T-cell (primary cell): ENCODE data around the gene PIGL. TPM values are rescaled to one million over a fixed set of nuclear protein-coding genes. Genes with fewer than 3 reads are reported as not detected.

Source experiments
- ATAC-seq, 4 experiments: fragments of 200-7000 bp in 3 of 4; fragments of 150-1000 bp in 1 of 4; cut with Tn5 transposase; replicated peaks in 1 of 4; 1 replicate in 3 of 4; 2 replicates in 1 of 4; pipeline ENCODE4 v1.10.0; 2021; ENCODE audit warnings: moderate library complexity in 3 of 4, mild to moderate bottlenecking in 2 of 4, moderate number of reproducible peaks in 1 of 4
- CTCF ChIA-PET, 2 donors: fragments of 300-600 bp; sonication (Branson Sonifier 250); formaldehyde crosslinking; loops; one replicate each; lab custom pipeline; 2022; ENCODE audit warnings: antibody characterized with exemption in 2 of 2; lab: Charles Lee
- POLR2A ChIA-PET, 2 donors: fragments of 300-600 bp; sonication (Branson Sonifier 250); formaldehyde crosslinking; loops; one replicate each; lab custom pipeline; 2022; ENCODE audit warnings: antibody characterized with exemption in 2 of 2; lab: Charles Lee
- DNase-seq, 35 experiments: peaks; one replicate each; pipeline versions ENCODE4 v3.0.0 to v3.0.0-alpha.2; 2013 to 2023
- H3K27ac ChIP-seq: one replicate; pipeline ENCODE4 v1.5.1; 2013; ENCODE audit warnings: low read length
- H3K27me3 ChIP-seq, 2 experiments: replicated peaks in 1 of 2; 1 replicate in 1 of 2; 2 replicates in 1 of 2; pipeline versions ENCODE4 v1.6.1 to v1.7.0; 2013; ENCODE audit warnings: low read length in 1 of 2, mixed read lengths in 1 of 2; ENCODE audit not compliant: control insufficient read depth in 2 of 2, insufficient read depth in 2 of 2; ENCODE audit errors: extremely low read depth in 1 of 2
- H3K36me3 ChIP-seq, 2 donors: 1 replicate in 1 of 2; 2 replicates in 1 of 2; pipeline versions ENCODE4 v1.6.1 to v1.7.0; 2013; ENCODE audit warnings: low read length in 1 of 2; ENCODE audit not compliant: control insufficient read depth in 2 of 2, insufficient read depth in 1 of 2; ENCODE audit errors: extremely low read depth in 1 of 2
- H3K4me1 ChIP-seq, 2 experiments: 1 replicate in 1 of 2; 2 replicates in 1 of 2; pipeline versions ENCODE4 v1.6.1 to v1.7.0; 2013; ENCODE audit warnings: low read length in 2 of 2, mixed read lengths in 1 of 2; ENCODE audit not compliant: insufficient read depth in 2 of 2, control insufficient read depth in 1 of 2; ENCODE audit errors: extremely low read depth in 1 of 2
- H3K4me3 ChIP-seq, 2 donors: 1 replicate in 1 of 2; 2 replicates in 1 of 2; pipeline versions ENCODE4 v1.5.1 to v1.7.0; 2013; ENCODE audit warnings: mild to moderate bottlenecking in 2 of 2, low read length in 1 of 2, moderate library complexity in 1 of 2; ENCODE audit not compliant: control insufficient read depth in 1 of 2; ENCODE audit errors: extremely low read depth in 1 of 2
- H3K9me3 ChIP-seq: 2 replicates; pipeline ENCODE4 v1.7.0; 2013
- H3K27ac Mint-ChIP-seq, 2 donors: one replicate each; pipeline ENCODE4 v1.8.0; 2020 to 2021; ENCODE audit warnings: mild to moderate bottlenecking in 2 of 2, mixed read lengths in 2 of 2
- H3K27me3 Mint-ChIP-seq, 2 donors: one replicate each; pipeline ENCODE4 v1.8.0; 2021 to 2022; ENCODE audit warnings: mixed read lengths in 2 of 2
- H3K36me3 Mint-ChIP-seq: one replicate; pipeline ENCODE4 v1.8.0; 2021; ENCODE audit warnings: mixed read lengths
- H3K4me1 Mint-ChIP-seq, 3 donors: one replicate each; pipeline ENCODE4 v1.8.0; 2020 to 2022; ENCODE audit warnings: mixed read lengths in 3 of 3, mild to moderate bottlenecking in 1 of 3
- H3K4me3 Mint-ChIP-seq, 3 donors: one replicate each; pipeline ENCODE4 v1.8.0; 2020 to 2022; ENCODE audit warnings: mild to moderate bottlenecking in 3 of 3, mixed read lengths in 3 of 3, moderate library complexity in 3 of 3
- H3K9me3 Mint-ChIP-seq, 3 donors: one replicate each; pipeline ENCODE4 v1.8.0; 2020 to 2022; ENCODE audit warnings: mixed read lengths in 3 of 3
- WGBS: methylation state at CpG from one replicate; pipeline ENCODE4 v1.1.5; 2013; ENCODE audit warnings: missing lambda C conversion rate; ENCODE audit not compliant: insufficient coverage; 5-methylcytosine and 5-hydroxymethylcytosine counted together
- total RNA-seq, 35 experiments: library from RNA in 6 of 35; stranded (reverse) in 6 of 35; fragments of 120-200 nt in 1 of 35; gene quantifications; one replicate each; pipeline versions ENCODE4 v1.2.1 to v1.2.4 and lab custom pipeline; 2013 to 2026

PIGL gene
- total RNA-seq, 5 donors from 2014 or later (not counting 1 experiment from before 2014, with no cell fraction given): 53.9 to 90.2 (median 82.7) TPM

- Mint-ChIP-seq H3K4me1 (peaks cover 22 to 39% (median 23%) of the 10 kb centered on the region in 3 donors), H3K4me3 (no peak overlapping the region), H3K27me3 (no peaks in the 10 kb centered on the region)
Observed at GRCh38 chr17:16272111-16272840, 55.3 kb downstream of the PIGL start.

DNA sequence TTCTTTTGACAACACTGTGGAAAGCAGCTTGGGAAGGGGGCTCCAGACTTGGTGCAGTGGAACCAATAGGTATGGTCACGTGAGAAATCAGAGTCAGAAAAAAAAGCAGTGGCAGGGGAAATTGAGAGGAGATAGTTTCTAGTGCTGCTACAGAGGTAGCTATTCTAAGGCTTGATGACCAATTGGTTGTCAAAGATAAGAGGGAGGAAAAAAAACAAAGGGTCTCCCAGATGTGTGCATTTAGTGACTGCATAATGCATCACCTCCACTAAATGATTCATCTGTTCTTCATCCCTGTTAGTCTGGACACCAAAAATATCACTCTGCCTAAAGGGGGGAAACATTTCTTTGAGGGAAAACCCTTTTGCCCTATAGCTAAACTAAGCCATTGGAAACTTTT is 56.5 kb downstream of the PIGL start:
- CTCF ChIA-PET: interaction anchor here (0.6 kb wide), 2 partner anchors 10 to 18 kb away, joined by 3 read pairs; no protein-coding TSS in a partner anchor
- POLR2A ChIA-PET: no interaction called here
- H3K27ac Mint-ChIP-seq: no peak overlapping the region

More at GRCh38 chr17:16272111-16272840, 55.3 kb downstream of the PIGL start:
- Histone ChIP-seq H3K9me3 (no peaks in the 10 kb centered on the region), H3K27me3 (no peaks in the 10 kb centered on the region), H3K36me3 (peaks cover 0 to 2% of the 10 kb centered on the region in 2 donors), H3K27ac (no peak overlapping the region), H3K4me1 (peaks cover 10 to 22% of the 10 kb centered on the region in 2 experiments), H3K4me3 (no peak overlapping the region)
- ATAC-seq (no peak), DNase-seq (no peak)
- ChIA-PET CTCF (interaction anchor here in 1 of 2 donors (0.7 kb wide), 1 partner anchor 24 kb away, joined by 3 read pairs; no protein-coding TSS in a partner anchor), POLR2A (no interaction called here)
- peaks cover 19% of the 10 kb centered on the region for H3K36me3 Mint-ChIP-seq
- no peak overlapping the region for H3K27ac Mint-ChIP-seq
- 100% methylated on average over 2 of the region's 3 CpGs for WGBS
- H3K9me3 Mint-ChIP-seq: peaks cover 0 to 6% (median 3%) of the 10 kb centered on the region in 3 donors

DNA sequence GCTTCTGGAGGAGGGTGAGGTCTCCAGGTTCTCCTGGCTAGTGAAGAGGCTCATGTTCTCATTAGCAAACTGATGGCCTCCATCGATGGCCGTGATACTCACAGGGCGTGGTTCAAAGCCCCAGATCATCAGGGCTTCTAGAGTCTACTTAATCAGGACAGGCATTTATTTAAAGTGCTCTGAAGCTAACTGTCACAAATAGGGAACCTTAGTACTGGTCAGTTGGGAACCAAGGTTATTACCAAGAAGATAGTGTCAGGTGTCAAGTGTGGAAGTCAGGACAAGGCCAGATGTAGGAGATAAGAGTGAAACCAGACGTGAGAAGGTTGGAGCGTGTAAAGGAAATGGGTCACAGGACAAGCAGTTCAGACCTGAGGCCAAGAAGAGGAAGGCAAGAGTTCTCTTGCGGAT is 56.9 kb downstream of the PIGL start:
- peaks cover 3 to 6% of the 10 kb centered on the region in 2 experiments for H3K4me1 ChIP-seq
- peaks cover 0 to 6% (median 3%) of the 10 kb centered on the region in 3 donors for H3K9me3 Mint-ChIP-seq
- no peaks in the 10 kb centered on the region for H3K27me3 ChIP-seq
- H3K27ac Mint-ChIP-seq: no peak overlapping the region
- H3K9me3 ChIP-seq: peaks cover 5% of the 10 kb centered on the region
- no peak overlapping the region for H3K27ac ChIP-seq
- H3K36me3 Mint-ChIP-seq: peaks cover 25% of the 10 kb centered on the region
- H3K27me3 Mint-ChIP-seq: no peaks in the 10 kb centered on the region
- no peak for ATAC-seq
- H3K4me1 Mint-ChIP-seq: peaks cover 7 to 22% (median 7%) of the 10 kb centered on the region in 3 donors
- H3K4me3 Mint-ChIP-seq: no peak overlapping the region
- 91% methylated on average over 5 of the region's 6 CpGs for WGBS
- POLR2A ChIA-PET: no interaction called here
- no peak overlapping the region for H3K4me3 ChIP-seq
- H3K36me3 ChIP-seq: peaks cover 0 to 2% of the 10 kb centered on the region in 2 donors
- CTCF ChIA-PET: interaction anchor here in 1 of 2 donors (0.6 kb wide), 1 partner anchor 18 kb away, joined by 3 read pairs; no protein-coding TSS in a partner anchor
- DNase-seq: no peak

More for the DNA sequence above, 56.5 kb downstream of the PIGL start:
- DNase-seq (no peak), ATAC-seq (no peak)
- Mint-ChIP-seq H3K4me3 (no peak overlapping the region), H3K9me3 (peaks cover 0 to 6% (median 3%) of the 10 kb centered on the region in 3 donors), H3K36me3 (peaks cover 21% of the 10 kb centered on the region), H3K27me3 (no peaks in the 10 kb centered on the region), H3K4me1 (peaks cover 10 to 27% (median 11%) of the 10 kb centered on the region in 3 donors)
- Histone ChIP-seq H3K27ac (no peak overlapping the region), H3K27me3 (no peaks in the 10 kb centered on the region), H3K9me3 (peaks cover 5% of the 10 kb centered on the region), H3K36me3 (peaks cover 0 to 2% of the 10 kb centered on the region in 2 donors), H3K4me1 (peaks cover 3 to 10% of the 10 kb centered on the region in 2 experiments), H3K4me3 (no peak overlapping the region)
- WGBS: 100% methylated on average over 1 of the region's 1 CpG

DNA sequence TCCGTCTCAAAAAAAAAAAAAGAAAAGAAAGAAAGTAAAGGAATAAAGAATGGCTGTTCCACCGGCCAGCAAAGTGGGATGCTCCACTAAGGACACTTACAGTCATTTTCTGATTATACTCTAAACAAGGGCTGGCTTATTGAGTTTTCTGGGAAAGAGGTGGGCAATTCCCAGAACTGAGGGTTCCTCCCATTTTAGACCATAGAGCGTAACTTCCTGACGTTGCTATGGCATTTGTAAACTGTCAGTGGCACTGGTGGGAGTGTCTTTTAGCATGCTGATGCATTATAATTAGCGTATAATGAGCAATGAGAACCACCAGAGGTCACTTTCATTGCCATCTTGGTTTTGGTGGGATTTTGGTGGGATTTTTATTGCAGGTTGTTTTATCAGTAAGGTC is 58.0 kb downstream of the PIGL start:
- DNase-seq (no peak), ATAC-seq (no peak)
- Histone ChIP-seq H3K9me3 (peaks cover 5% of the 10 kb centered on the region), H3K36me3 (peaks cover 0 to 2% of the 10 kb centered on the region in 2 donors), H3K4me3 (no peak overlapping the region), H3K27ac (no peak overlapping the region), H3K27me3 (no peaks in the 10 kb centered on the region), H3K4me1 (no peaks in the 10 kb centered on the region)
- Mint-ChIP-seq H3K27ac (no peak overlapping the region), H3K4me1 (peaks cover 0 to 12% (median 2%) of the 10 kb centered on the region in 3 donors), H3K4me3 (no peak overlapping the region), H3K36me3 (peaks cover 30% of the 10 kb centered on the region), H3K27me3 (no peaks in the 10 kb centered on the region), H3K9me3 (peaks cover 0 to 6% (median 3%) of the 10 kb centered on the region in 3 donors)
- CTCF ChIA-PET: no interaction called here
- 100% methylated on average over 2 of the region's 5 CpGs for WGBS
- POLR2A ChIA-PET: no interaction called here

DNA sequence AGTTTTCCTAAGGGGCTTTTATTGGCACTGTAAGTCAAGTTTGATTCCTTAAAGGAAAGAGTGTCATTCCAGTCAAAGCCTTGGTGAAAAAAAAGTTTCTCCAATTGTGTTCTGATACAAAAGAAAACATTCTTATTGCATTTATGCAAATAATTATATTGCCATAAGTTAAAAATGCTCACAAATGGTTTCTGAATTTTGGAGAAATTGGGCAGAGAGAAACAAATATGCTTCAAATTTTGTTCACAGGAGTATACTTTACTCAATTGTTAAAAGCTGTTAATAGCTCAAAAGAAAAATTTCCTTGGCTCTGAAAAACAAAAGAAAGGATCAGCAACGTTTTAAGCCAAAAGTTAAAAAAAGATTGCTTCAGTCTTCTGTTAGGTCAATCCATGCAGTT is 60.2 kb downstream of the PIGL start:
- Mint-ChIP-seq H3K36me3 (peaks cover 35% of the 10 kb centered on the region), H3K27me3 (no peaks in the 10 kb centered on the region), H3K4me3 (no peak overlapping the region), H3K9me3 (peaks cover 0 to 6% (median 3%) of the 10 kb centered on the region in 3 donors), H3K27ac (no peak overlapping the region), H3K4me1 (peaks cover 4 to 19% (median 12%) of the 10 kb centered on the region in 3 donors)
- 100% methylated on average over 1 of the region's 1 CpG for WGBS
- ATAC-seq (no peak), DNase-seq (no peak)
- H3K27me3 ChIP-seq: no peaks in the 10 kb centered on the region
- no peaks in the 10 kb centered on the region for H3K4me1 ChIP-seq
- CTCF ChIA-PET: interaction anchor here in 1 of 2 donors (0.6 kb wide), 2 partner anchors 48 to 52 kb away, joined by 3 read pairs; no protein-coding TSS in a partner anchor
- H3K4me3 ChIP-seq: no peak overlapping the region
- H3K36me3 ChIP-seq: peaks cover 0 to 2% of the 10 kb centered on the region in 2 donors
- POLR2A ChIA-PET: no interaction called here
- H3K9me3 ChIP-seq: peaks cover 5% of the 10 kb centered on the region
- no peak overlapping the region for H3K27ac ChIP-seq

GRCh38 chr17:16281351-16281750 is 64.3 kb downstream of the PIGL start:
- no peak for DNase-seq
- peaks cover 5% of the 10 kb centered on the region for H3K9me3 ChIP-seq
- ATAC-seq: no peak
- Mint-ChIP-seq H3K36me3 (peaks cover 26% of the 10 kb centered on the region), H3K9me3 (peaks cover 0 to 6% (median 3%) of the 10 kb centered on the region in 3 donors), H3K27ac (peak overlapping the region in 1 of 2 donors; percentile 24), H3K27me3 (no peaks in the 10 kb centered on the region), H3K4me1 (peaks cover 25 to 32% (median 29%) of the 10 kb centered on the region in 3 donors), H3K4me3 (no peak overlapping the region)
- H3K27ac ChIP-seq: no peak overlapping the region
- peaks cover 0 to 2% of the 10 kb centered on the region in 2 donors for H3K36me3 ChIP-seq
- H3K4me1 ChIP-seq: peaks cover 4 to 17% of the 10 kb centered on the region in 2 experiments
- H3K27me3 ChIP-seq: no peaks in the 10 kb centered on the region
- no peak overlapping the region for H3K4me3 ChIP-seq
- ChIA-PET POLR2A (no interaction called here), CTCF (no interaction called here)
- WGBS: 80% methylated on average over 1 of the region's 2 CpGs
